SK-N-SH (cell line): ENCODE measurements around the gene ARRDC2. TPM values are rescaled to one million over a fixed set of nuclear protein-coding genes. Genes with fewer than 3 reads are reported as not detected.

Source experiments
- CTCF ChIA-PET: fragments of 300-600, 350-600 bp; formaldehyde crosslinking; extraction: SDS; loops from one replicate; lab custom pipeline; 2021; lab: Yijun Ruan, JAX
- POLR2A ChIA-PET: fragments of 350-600 bp; sonication (Branson Sonifier 250); formaldehyde crosslinking; extraction: SDS; loops from one replicate; lab custom pipeline; 2020; ENCODE audit warnings: antibody characterized with exemption, inconsistent platforms; lab: Yijun Ruan, JAX
- DNase-seq: peaks from one replicate; pipeline ENCODE4 v3.0.0; 2012
- H2AFZ ChIP-seq: fragments of 200-600 bp; sonication (generic); 2 replicates; pipeline ENCODE4 v1.8.1; 2016; ENCODE audit warnings: antibody characterized with exemption, mild to moderate bottlenecking, low read depth
- H3F3A ChIP-seq: fragments of 200-600 bp; sonication (generic); replicated peaks from 2 replicates; pipeline ENCODE3; 2016; ENCODE audit warnings: antibody characterized with exemption, mild to moderate bottlenecking; ENCODE audit not compliant: insufficient read depth
- H3K27ac ChIP-seq, 2 experiments: fragments of 200-500 bp in 1 of 2; fragments of 200-600 bp in 1 of 2; sonication (Bioruptor generic) in 1 of 2; sonication (generic), shearing (Covaris generic) in 1 of 2; 2 replicates each; pipeline versions ENCODE4 v1.5.1 to v1.6.1; 2014 to 2016; ENCODE audit warnings: low read depth in 2 of 2, inconsistent platforms in 1 of 2, low read length in 1 of 2, mild to moderate bottlenecking in 1 of 2, mixed read lengths in 1 of 2
- H3K27me3 ChIP-seq: fragments of 200-600 bp; sonication (generic), shearing (Covaris generic); 2 replicates; pipeline ENCODE4 v1.6.1; 2016; ENCODE audit warnings: mixed run types; ENCODE audit not compliant: insufficient read depth
- H3K36me3 ChIP-seq, 2 experiments: fragments of 200-500 bp in 1 of 2; fragments of 200-600 bp in 1 of 2; sonication (Bioruptor generic) in 1 of 2; sonication (generic) in 1 of 2; replicated peaks in 1 of 2; 2 replicates each; pipeline versions ENCODE3 to v1.5.1; 2014 to 2016; ENCODE audit warnings: low read length in 1 of 2, mild to moderate bottlenecking in 1 of 2; ENCODE audit not compliant: insufficient read depth in 2 of 2, control insufficient read depth in 1 of 2
- H3K4me1 ChIP-seq, 2 experiments: fragments of 200-500 bp in 1 of 2; fragments of 200-600 bp in 1 of 2; sonication (Bioruptor generic) in 1 of 2; sonication (generic), shearing (Covaris generic) in 1 of 2; 2 replicates each; pipeline versions ENCODE4 v1.5.1 to v1.6.1; 2014 to 2016; ENCODE audit warnings: low read depth in 1 of 2, low read length in 1 of 2, mixed run types in 1 of 2; ENCODE audit not compliant: insufficient read depth in 2 of 2, control insufficient read depth in 1 of 2
- H3K4me2 ChIP-seq: fragments of 200-600 bp; sonication (generic), shearing (Covaris generic); 2 replicates; pipeline ENCODE4 v1.6.1; 2017; ENCODE audit warnings: mixed run types
- H3K4me3 ChIP-seq, 2 experiments: fragments of 200-500 bp in 1 of 2; fragments of 200-600 bp in 1 of 2; sonication (Bioruptor generic) in 1 of 2; sonication (generic), shearing (Covaris generic) in 1 of 2; 2 replicates each; pipeline versions ENCODE4 v1.5.1 to v1.8.1; 2014 to 2016; ENCODE audit warnings: low read depth in 2 of 2, inconsistent platforms in 1 of 2, low read length in 1 of 2, mild to moderate bottlenecking in 1 of 2, mixed read lengths in 1 of 2, moderate library complexity in 1 of 2
- H3K79me2 ChIP-seq: fragments of 200-600 bp; sonication (generic); 2 replicates; pipeline ENCODE4 v1.8.1; 2017; ENCODE audit warnings: mild to moderate bottlenecking; ENCODE audit not compliant: insufficient read depth
- H3K9ac ChIP-seq: fragments of 200-600 bp; sonication (generic); 2 replicates; pipeline ENCODE4 v1.6.1; 2017; ENCODE audit warnings: mixed run types
- H3K9me2 ChIP-seq: fragments of 200-600 bp; sonication (generic); 2 replicates; pipeline ENCODE4 v1.6.1; 2017; ENCODE audit warnings: mixed run types
- H3K9me3 ChIP-seq: fragments of 200-600 bp; sonication (generic); 2 replicates; pipeline ENCODE4 v1.6.1; 2017; ENCODE audit warnings: mixed run types, mild to moderate bottlenecking, moderate library complexity
- H4K20me1 ChIP-seq: fragments of 200-600 bp; sonication (generic); 2 replicates; pipeline ENCODE4 v1.6.1; 2017; ENCODE audit warnings: mild to moderate bottlenecking, mixed run types; ENCODE audit not compliant: insufficient read depth
- CHD2 ChIP-seq: fragments of 150-350 bp; IDR thresholded peaks from 2 replicates; pipeline ENCODE4 v1.6.1; 2018; ENCODE audit warnings: low read length; ENCODE audit not compliant: partially characterized antibody
- ELF1 ChIP-seq: IDR thresholded peaks from 2 replicates; pipeline ENCODE4 v1.4.0; 2012
- EP300 ChIP-seq, 2 experiments: IDR thresholded peaks; 2 replicates each; pipeline versions ENCODE4 v1.4.0 to v1.6.1; 2012; ENCODE audit warnings: borderline replicate concordance in 1 of 2, low read depth in 1 of 2, low read length in 1 of 2
- FOSL2 ChIP-seq: IDR thresholded peaks from 2 replicates; pipeline ENCODE4 v1.4.0; 2012; ENCODE audit warnings: low read depth, mild to moderate bottlenecking, moderate library complexity, borderline replicate concordance
- FOXM1 ChIP-seq: IDR thresholded peaks from 2 replicates; pipeline ENCODE4 v1.4.0; 2012; ENCODE audit warnings: low read depth, mild to moderate bottlenecking
- GABPA ChIP-seq: IDR thresholded peaks from 2 replicates; pipeline ENCODE4 v1.4.0; 2012; ENCODE audit warnings: low read depth, mild to moderate bottlenecking
- JUND ChIP-seq: IDR thresholded peaks from 2 replicates; pipeline ENCODE4 v1.4.0; 2012
- MEF2A ChIP-seq: IDR thresholded peaks from 2 replicates; pipeline ENCODE4 v1.4.0; 2012; ENCODE audit warnings: low read depth, borderline replicate concordance
- NFIC ChIP-seq: IDR thresholded peaks from 2 replicates; pipeline ENCODE4 v1.4.0; 2012; ENCODE audit warnings: borderline replicate concordance
- NRF1 ChIP-seq: IDR thresholded peaks from 2 replicates; pipeline ENCODE4 v1.6.1; 2012; ENCODE audit warnings: low read depth, mild to moderate bottlenecking, low read length
- RAD21 ChIP-seq: IDR thresholded peaks from 2 replicates; pipeline ENCODE4 v1.6.1; 2012; ENCODE audit warnings: mild to moderate bottlenecking, low read length
- SIN3A ChIP-seq: IDR thresholded peaks from 2 replicates; pipeline ENCODE4 v1.6.1; 2012; ENCODE audit warnings: low read depth, mild to moderate bottlenecking, low read length, moderate library complexity, borderline replicate concordance
- TAF1 ChIP-seq: IDR thresholded peaks from 2 replicates; pipeline ENCODE4 v1.6.1; 2012; ENCODE audit warnings: low read depth, mild to moderate bottlenecking, low read length, moderate library complexity, borderline replicate concordance
- TEAD4 ChIP-seq: IDR thresholded peaks from 2 replicates; pipeline ENCODE4 v1.4.0; 2012; ENCODE audit warnings: mild to moderate bottlenecking, borderline replicate concordance; ENCODE audit not compliant: insufficient read depth
- WGBS: methylation state at CpG from one replicate; pipeline ENCODE4 v1.1.6; 2017; ENCODE audit warnings: low lambda C conversion rate; 5-methylcytosine and 5-hydroxymethylcytosine counted together
- polyA plus RNA-seq, 3 experiments: library from polyadenylated mRNA; depleted of rRNA; stranded (reverse); fragments of >200 nt; gene quantifications; 2 replicates each; pipeline ENCODE4 v1.2.3, GENCODE V29; 2012
- TF ChIP-seq, protein P1 (sequence below): IDR thresholded peaks from 2 replicates; pipeline ENCODE4 v1.6.1; 2012; ENCODE audit warnings: mild to moderate bottlenecking, low read depth, low read length, moderate library complexity
- TF ChIP-seq, protein P2 (sequence below): IDR thresholded peaks from 2 replicates; pipeline ENCODE4; 2012
- TF ChIP-seq, protein P3 (sequence below): fragments of 200-600 bp; sonication (generic); IDR thresholded peaks from 2 replicates; pipeline ENCODE4 v1.6.1; 2017; ENCODE audit warnings: antibody characterized with exemption, mild to moderate bottlenecking, moderate library complexity
- TF ChIP-seq, protein P4 (sequence below): IDR thresholded peaks from 2 replicates; pipeline ENCODE4 v1.4.0; 2012; ENCODE audit warnings: low read depth, borderline replicate concordance
- TF ChIP-seq, protein P5 (sequence below): IDR thresholded peaks from 2 replicates; pipeline ENCODE4 v1.4.0; 2012; ENCODE audit warnings: low read depth, borderline replicate concordance

ARRDC2 gene
- polyA plus RNA-seq, 1 of the 3 experiments (the other 2 are of a cell fraction), result 5.5 TPM

DNA sequence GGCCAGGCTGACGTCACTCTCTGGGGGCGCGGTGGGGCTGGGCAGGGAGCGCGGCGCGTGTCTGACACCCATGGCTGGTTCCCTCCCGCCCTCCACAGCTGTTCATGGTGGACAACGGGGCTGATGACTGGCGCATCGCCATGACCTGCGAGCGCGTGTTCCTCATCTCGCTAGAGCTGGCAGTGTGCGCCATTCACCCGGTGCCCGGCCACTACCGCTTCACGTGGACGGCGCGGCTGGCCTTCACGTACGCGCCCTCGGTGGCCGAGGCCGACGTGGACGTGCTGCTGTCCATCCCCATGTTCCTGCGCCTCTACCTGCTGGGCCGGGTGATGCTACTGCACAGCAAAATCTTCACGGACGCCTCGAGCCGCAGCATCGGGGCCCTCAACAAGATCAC, 26.4 kb upstream of the ARRDC2 start:
- POLR2A ChIA-PET, result no interaction called here
- CTCF ChIA-PET, result interaction anchor here (1.2 to 2.6 kb wide), 3 partner anchors 15 to 43 kb away, joined by 3 to 12 read pairs (median 3); no protein-coding TSS in a partner anchor
- no peak for DNase-seq

More for the DNA sequence above, 26.4 kb upstream of the ARRDC2 start:
- H3K9ac ChIP-seq, result no peak overlapping the region
- H3K4me1 ChIP-seq, result no peaks in the 10 kb centered on the region
- no peak overlapping the region for H2AFZ ChIP-seq
- TF ChIP-seq JUND, result no peak
- TF ChIP-seq GABPA, result no peak
- TF ChIP-seq, protein P1, sequence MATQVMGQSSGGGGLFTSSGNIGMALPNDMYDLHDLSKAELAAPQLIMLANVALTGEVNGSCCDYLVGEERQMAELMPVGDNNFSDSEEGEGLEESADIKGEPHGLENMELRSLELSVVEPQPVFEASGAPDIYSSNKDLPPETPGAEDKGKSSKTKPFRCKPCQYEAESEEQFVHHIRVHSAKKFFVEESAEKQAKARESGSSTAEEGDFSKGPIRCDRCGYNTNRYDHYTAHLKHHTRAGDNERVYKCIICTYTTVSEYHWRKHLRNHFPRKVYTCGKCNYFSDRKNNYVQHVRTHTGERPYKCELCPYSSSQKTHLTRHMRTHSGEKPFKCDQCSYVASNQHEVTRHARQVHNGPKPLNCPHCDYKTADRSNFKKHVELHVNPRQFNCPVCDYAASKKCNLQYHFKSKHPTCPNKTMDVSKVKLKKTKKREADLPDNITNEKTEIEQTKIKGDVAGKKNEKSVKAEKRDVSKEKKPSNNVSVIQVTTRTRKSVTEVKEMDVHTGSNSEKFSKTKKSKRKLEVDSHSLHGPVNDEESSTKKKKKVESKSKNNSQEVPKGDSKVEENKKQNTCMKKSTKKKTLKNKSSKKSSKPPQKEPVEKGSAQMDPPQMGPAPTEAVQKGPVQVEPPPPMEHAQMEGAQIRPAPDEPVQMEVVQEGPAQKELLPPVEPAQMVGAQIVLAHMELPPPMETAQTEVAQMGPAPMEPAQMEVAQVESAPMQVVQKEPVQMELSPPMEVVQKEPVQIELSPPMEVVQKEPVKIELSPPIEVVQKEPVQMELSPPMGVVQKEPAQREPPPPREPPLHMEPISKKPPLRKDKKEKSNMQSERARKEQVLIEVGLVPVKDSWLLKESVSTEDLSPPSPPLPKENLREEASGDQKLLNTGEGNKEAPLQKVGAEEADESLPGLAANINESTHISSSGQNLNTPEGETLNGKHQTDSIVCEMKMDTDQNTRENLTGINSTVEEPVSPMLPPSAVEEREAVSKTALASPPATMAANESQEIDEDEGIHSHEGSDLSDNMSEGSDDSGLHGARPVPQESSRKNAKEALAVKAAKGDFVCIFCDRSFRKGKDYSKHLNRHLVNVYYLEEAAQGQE, result no peak
- no peak for TF ChIP-seq EP300 (IDR thresholded peaks at IDR 0.05; ENCODE audit: borderline replicate concordance in 1 of 2, low read depth in 1 of 2, low read length in 1 of 2)
- no peak for TF ChIP-seq SIN3A
- TF ChIP-seq ELF1, result no peak
- no peak for TF ChIP-seq FOXM1
- TF ChIP-seq TAF1, result no peak
- TF ChIP-seq, protein P2, sequence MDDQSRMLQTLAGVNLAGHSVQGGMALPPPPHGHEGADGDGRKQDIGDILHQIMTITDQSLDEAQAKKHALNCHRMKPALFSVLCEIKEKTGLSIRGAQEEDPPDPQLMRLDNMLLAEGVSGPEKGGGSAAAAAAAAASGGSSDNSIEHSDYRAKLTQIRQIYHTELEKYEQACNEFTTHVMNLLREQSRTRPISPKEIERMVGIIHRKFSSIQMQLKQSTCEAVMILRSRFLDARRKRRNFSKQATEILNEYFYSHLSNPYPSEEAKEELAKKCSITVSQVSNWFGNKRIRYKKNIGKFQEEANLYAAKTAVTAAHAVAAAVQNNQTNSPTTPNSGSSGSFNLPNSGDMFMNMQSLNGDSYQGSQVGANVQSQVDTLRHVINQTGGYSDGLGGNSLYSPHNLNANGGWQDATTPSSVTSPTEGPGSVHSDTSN, result no peak
- no peak for TF ChIP-seq NFIC
- TF ChIP-seq, protein P3, sequence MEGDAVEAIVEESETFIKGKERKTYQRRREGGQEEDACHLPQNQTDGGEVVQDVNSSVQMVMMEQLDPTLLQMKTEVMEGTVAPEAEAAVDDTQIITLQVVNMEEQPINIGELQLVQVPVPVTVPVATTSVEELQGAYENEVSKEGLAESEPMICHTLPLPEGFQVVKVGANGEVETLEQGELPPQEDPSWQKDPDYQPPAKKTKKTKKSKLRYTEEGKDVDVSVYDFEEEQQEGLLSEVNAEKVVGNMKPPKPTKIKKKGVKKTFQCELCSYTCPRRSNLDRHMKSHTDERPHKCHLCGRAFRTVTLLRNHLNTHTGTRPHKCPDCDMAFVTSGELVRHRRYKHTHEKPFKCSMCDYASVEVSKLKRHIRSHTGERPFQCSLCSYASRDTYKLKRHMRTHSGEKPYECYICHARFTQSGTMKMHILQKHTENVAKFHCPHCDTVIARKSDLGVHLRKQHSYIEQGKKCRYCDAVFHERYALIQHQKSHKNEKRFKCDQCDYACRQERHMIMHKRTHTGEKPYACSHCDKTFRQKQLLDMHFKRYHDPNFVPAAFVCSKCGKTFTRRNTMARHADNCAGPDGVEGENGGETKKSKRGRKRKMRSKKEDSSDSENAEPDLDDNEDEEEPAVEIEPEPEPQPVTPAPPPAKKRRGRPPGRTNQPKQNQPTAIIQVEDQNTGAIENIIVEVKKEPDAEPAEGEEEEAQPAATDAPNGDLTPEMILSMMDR, result no peak
- no peak for TF ChIP-seq TEAD4
- no peak for TF ChIP-seq CHD2
- TF ChIP-seq, protein P4, sequence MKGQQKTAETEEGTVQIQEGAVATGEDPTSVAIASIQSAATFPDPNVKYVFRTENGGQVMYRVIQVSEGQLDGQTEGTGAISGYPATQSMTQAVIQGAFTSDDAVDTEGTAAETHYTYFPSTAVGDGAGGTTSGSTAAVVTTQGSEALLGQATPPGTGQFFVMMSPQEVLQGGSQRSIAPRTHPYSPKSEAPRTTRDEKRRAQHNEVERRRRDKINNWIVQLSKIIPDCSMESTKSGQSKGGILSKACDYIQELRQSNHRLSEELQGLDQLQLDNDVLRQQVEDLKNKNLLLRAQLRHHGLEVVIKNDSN, result no peak
- TF ChIP-seq RAD21, result no peak
- no peak for TF ChIP-seq NRF1
- no peak for TF ChIP-seq FOSL2
- TF ChIP-seq, protein P5, sequence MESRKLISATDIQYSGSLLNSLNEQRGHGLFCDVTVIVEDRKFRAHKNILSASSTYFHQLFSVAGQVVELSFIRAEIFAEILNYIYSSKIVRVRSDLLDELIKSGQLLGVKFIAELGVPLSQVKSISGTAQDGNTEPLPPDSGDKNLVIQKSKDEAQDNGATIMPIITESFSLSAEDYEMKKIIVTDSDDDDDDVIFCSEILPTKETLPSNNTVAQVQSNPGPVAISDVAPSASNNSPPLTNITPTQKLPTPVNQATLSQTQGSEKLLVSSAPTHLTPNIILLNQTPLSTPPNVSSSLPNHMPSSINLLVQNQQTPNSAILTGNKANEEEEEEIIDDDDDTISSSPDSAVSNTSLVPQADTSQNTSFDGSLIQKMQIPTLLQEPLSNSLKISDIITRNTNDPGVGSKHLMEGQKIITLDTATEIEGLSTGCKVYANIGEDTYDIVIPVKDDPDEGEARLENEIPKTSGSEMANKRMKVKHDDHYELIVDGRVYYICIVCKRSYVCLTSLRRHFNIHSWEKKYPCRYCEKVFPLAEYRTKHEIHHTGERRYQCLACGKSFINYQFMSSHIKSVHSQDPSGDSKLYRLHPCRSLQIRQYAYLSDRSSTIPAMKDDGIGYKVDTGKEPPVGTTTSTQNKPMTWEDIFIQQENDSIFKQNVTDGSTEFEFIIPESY, result no peak
- TF ChIP-seq MEF2A, result no peak
- no peaks in the 10 kb centered on the region for H3K9me2 ChIP-seq
- no peaks in the 10 kb centered on the region for H3K27me3 ChIP-seq
- no peak overlapping the region for H3K4me2 ChIP-seq
- no peaks in the 10 kb centered on the region for H3K9me3 ChIP-seq
- H3K27ac ChIP-seq, result no peak overlapping the region
- H3K4me3 ChIP-seq, result no peak overlapping the region
- H3K79me2 ChIP-seq, result no peaks in the 10 kb centered on the region
- peaks cover 3% of the 10 kb centered on the region for H3F3A ChIP-seq
- no peaks in the 10 kb centered on the region for H3K36me3 ChIP-seq
- 91% methylated on average over 36 of the region's 38 CpGs for WGBS
- H4K20me1 ChIP-seq, result no peaks in the 10 kb centered on the region
